ENCODE measurements around the gene TGFBR3L.
A peak's percentile ranks its signal among the peaks of the same experiment; 100 is the strongest.
"Not testable (repeated sequence)": the region's sequence is repeated elsewhere in the genome, so short reads cannot be mapped to it uniquely, and the experiment has no call there.

DNA sequence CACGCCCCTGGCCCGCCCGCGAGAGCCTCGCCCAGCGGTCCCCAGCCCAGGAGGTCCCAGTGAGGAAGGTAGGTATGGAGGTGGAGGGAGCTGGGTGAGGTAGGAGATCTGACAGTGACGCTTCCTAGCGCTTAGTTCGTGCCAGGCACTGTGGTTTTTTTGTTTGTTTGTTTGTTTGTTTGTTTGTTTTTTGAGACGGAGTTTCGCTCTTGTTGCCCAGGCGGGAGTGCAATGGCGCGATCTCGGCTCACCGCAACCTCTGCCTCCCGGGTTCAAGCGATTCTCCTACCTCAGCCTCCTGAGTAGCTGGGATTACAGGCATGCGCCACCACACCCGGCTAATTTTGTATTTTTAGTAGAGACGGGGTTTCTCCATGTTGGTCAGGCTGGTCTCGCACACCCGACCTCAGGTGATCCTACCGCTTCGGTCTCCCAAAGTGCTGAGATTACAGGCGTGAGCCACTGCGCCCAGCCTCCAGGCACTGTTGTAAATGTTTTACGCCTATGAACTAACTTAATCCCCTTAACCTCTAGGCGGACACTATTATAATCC is 3.5 kb downstream of the TGFBR3L start:
- TF ChIP-seq, protein P1, sequence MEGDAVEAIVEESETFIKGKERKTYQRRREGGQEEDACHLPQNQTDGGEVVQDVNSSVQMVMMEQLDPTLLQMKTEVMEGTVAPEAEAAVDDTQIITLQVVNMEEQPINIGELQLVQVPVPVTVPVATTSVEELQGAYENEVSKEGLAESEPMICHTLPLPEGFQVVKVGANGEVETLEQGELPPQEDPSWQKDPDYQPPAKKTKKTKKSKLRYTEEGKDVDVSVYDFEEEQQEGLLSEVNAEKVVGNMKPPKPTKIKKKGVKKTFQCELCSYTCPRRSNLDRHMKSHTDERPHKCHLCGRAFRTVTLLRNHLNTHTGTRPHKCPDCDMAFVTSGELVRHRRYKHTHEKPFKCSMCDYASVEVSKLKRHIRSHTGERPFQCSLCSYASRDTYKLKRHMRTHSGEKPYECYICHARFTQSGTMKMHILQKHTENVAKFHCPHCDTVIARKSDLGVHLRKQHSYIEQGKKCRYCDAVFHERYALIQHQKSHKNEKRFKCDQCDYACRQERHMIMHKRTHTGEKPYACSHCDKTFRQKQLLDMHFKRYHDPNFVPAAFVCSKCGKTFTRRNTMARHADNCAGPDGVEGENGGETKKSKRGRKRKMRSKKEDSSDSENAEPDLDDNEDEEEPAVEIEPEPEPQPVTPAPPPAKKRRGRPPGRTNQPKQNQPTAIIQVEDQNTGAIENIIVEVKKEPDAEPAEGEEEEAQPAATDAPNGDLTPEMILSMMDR (tag by site-specific recombination; IDR thresholded peaks at IDR 0.05): not testable (repeated sequence)
- TF ChIP-seq, protein P2, sequence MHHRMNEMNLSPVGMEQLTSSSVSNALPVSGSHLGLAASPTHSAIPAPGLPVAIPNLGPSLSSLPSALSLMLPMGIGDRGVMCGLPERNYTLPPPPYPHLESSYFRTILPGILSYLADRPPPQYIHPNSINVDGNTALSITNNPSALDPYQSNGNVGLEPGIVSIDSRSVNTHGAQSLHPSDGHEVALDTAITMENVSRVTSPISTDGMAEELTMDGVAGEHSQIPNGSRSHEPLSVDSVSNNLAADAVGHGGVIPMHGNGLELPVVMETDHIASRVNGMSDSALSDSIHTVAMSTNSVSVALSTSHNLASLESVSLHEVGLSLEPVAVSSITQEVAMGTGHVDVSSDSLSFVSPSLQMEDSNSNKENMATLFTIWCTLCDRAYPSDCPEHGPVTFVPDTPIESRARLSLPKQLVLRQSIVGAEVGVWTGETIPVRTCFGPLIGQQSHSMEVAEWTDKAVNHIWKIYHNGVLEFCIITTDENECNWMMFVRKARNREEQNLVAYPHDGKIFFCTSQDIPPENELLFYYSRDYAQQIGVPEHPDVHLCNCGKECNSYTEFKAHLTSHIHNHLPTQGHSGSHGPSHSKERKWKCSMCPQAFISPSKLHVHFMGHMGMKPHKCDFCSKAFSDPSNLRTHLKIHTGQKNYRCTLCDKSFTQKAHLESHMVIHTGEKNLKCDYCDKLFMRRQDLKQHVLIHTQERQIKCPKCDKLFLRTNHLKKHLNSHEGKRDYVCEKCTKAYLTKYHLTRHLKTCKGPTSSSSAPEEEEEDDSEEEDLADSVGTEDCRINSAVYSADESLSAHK (tag by site-specific recombination; IDR thresholded peaks at IDR 0.05): not testable (repeated sequence)
- TF ChIP-seq ZNF335 (tag by site-specific recombination; conservative IDR thresholded peaks at IDR 0.05): peak; percentile 31
- TF ChIP-seq, protein P3, sequence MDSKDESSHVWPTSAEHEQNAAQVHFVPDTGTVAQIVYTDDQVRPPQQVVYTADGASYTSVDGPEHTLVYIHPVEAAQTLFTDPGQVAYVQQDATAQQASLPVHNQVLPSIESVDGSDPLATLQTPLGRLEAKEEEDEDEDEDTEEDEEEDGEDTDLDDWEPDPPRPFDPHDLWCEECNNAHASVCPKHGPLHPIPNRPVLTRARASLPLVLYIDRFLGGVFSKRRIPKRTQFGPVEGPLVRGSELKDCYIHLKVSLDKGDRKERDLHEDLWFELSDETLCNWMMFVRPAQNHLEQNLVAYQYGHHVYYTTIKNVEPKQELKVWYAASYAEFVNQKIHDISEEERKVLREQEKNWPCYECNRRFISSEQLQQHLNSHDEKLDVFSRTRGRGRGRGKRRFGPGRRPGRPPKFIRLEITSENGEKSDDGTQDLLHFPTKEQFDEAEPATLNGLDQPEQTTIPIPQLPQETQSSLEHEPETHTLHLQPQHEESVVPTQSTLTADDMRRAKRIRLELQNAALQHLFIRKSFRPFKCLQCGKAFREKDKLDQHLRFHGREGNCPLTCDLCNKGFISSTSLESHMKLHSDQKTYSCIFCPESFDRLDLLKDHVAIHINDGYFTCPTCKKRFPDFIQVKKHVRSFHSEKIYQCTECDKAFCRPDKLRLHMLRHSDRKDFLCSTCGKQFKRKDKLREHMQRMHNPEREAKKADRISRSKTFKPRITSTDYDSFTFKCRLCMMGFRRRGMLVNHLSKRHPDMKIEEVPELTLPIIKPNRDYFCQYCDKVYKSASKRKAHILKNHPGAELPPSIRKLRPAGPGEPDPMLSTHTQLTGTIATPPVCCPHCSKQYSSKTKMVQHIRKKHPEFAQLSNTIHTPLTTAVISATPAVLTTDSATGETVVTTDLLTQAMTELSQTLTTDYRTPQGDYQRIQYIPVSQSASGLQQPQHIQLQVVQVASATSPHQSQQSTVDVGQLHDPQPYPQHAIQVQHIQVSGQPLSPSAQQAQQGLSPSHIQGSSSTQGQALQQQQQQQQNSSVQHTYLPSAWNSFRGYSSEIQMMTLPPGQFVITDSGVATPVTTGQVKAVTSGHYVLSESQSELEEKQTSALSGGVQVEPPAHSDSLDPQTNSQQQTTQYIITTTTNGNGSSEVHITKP (tag by site-specific recombination; IDR thresholded peaks at IDR 0.05): not testable (repeated sequence)
- TF ChIP-seq ZNF274 (IDR thresholded peaks at IDR 0.05; ENCODE audit: low read length); ZNF274 (tag by site-specific recombination; IDR thresholded peaks at IDR 0.05; ENCODE audit: borderline replicate concordance); ZNF174 (tag by site-specific recombination; IDR thresholded peaks at IDR 0.05); SP2 (tag by site-specific recombination; IDR thresholded peaks at IDR 0.05); KLF10 (tag by site-specific recombination; IDR thresholded peaks at IDR 0.05); ZNF138 (tag by site-specific recombination; IDR thresholded peaks at IDR 0.05; ENCODE audit: borderline replicate concordance); ZNF785 (tag by site-specific recombination; IDR thresholded peaks at IDR 0.05): not testable (repeated sequence)
- TF ChIP-seq, protein P4, sequence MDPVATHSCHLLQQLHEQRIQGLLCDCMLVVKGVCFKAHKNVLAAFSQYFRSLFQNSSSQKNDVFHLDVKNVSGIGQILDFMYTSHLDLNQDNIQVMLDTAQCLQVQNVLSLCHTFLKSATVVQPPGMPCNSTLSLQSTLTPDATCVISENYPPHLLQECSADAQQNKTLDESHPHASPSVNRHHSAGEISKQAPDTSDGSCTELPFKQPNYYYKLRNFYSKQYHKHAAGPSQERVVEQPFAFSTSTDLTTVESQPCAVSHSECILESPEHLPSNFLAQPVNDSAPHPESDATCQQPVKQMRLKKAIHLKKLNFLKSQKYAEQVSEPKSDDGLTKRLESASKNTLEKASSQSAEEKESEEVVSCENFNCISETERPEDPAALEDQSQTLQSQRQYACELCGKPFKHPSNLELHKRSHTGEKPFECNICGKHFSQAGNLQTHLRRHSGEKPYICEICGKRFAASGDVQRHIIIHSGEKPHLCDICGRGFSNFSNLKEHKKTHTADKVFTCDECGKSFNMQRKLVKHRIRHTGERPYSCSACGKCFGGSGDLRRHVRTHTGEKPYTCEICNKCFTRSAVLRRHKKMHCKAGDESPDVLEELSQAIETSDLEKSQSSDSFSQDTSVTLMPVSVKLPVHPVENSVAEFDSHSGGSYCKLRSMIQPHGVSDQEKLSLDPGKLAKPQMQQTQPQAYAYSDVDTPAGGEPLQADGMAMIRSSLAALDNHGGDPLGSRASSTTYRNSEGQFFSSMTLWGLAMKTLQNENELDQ (tag by site-specific recombination; IDR thresholded peaks at IDR 0.05; ENCODE audit: low read depth): not testable (repeated sequence)
- TF ChIP-seq, protein P5, sequence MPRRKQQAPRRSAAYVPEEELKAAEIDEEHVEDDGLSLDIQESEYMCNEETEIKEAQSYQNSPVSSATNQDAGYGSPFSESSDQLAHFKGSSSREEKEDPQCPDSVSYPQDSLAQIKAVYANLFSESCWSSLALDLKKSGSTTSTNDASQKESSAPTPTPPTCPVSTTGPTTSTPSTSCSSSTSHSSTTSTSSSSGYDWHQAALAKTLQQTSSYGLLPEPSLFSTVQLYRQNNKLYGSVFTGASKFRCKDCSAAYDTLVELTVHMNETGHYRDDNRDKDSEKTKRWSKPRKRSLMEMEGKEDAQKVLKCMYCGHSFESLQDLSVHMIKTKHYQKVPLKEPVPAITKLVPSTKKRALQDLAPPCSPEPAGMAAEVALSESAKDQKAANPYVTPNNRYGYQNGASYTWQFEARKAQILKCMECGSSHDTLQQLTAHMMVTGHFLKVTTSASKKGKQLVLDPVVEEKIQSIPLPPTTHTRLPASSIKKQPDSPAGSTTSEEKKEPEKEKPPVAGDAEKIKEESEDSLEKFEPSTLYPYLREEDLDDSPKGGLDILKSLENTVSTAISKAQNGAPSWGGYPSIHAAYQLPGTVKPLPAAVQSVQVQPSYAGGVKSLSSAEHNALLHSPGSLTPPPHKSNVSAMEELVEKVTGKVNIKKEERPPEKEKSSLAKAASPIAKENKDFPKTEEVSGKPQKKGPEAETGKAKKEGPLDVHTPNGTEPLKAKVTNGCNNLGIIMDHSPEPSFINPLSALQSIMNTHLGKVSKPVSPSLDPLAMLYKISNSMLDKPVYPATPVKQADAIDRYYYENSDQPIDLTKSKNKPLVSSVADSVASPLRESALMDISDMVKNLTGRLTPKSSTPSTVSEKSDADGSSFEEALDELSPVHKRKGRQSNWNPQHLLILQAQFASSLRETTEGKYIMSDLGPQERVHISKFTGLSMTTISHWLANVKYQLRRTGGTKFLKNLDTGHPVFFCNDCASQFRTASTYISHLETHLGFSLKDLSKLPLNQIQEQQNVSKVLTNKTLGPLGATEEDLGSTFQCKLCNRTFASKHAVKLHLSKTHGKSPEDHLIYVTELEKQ (tag by site-specific recombination; IDR thresholded peaks at IDR 0.05; ENCODE audit: borderline replicate concordance): not testable (repeated sequence)
- TF ChIP-seq, protein P6, sequence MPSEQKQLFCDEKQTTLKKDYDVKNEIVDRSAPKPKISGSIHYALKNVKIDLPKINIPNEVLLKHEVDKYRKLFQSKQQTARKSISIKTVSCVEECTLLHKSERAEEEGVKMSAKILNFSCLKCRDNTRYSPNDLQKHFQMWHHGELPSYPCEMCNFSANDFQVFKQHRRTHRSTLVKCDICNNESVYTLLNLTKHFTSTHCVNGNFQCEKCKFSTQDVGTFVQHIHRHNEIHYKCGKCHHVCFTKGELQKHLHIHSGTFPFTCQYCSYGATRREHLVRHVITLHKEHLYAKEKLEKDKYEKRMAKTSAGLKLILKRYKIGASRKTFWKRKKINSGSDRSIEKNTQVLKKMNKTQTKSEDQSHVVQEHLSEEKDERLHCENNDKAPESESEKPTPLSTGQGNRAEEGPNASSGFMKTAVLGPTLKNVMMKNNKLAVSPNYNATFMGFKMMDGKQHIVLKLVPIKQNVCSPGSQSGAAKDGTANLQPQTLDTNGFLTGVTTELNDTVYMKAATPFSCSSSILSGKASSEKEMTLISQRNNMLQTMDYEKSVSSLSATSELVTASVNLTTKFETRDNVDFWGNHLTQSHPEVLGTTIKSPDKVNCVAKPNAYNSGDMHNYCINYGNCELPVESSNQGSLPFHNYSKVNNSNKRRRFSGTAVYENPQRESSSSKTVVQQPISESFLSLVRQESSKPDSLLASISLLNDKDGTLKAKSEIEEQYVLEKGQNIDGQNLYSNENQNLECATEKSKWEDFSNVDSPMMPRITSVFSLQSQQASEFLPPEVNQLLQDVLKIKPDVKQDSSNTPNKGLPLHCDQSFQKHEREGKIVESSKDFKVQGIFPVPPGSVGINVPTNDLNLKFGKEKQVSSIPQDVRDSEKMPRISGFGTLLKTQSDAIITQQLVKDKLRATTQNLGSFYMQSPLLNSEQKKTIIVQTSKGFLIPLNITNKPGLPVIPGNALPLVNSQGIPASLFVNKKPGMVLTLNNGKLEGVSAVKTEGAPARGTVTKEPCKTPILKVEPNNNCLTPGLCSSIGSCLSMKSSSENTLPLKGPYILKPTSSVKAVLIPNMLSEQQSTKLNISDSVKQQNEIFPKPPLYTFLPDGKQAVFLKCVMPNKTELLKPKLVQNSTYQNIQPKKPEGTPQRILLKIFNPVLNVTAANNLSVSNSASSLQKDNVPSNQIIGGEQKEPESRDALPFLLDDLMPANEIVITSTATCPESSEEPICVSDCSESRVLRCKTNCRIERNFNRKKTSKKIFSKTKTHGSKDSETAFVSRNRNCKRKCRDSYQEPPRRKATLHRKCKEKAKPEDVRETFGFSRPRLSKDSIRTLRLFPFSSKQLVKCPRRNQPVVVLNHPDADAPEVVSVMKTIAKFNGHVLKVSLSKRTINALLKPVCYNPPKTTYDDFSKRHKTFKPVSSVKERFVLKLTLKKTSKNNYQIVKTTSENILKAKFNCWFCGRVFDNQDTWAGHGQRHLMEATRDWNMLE (tag by site-specific recombination; conservative IDR thresholded peaks at IDR 0.05; ENCODE audit: low read depth): not testable (repeated sequence)
